Measurements from ENCODE around the gene C11orf68.

The C11orf68 gene

GRCh38 chr11:65944767-65945166 is 25.9 kb upstream of the C11orf68 start:
- Histone ChIP-seq H3K79me1 (ENCODE audit: low read depth, low read length) (no peaks in the 10 kb centered on the region), H3K18ac (ENCODE audit: low read length) (no peak overlapping the region), H3K27ac (replicated peaks; ENCODE audit: low read length) (peak overlapping the region; percentile 78), H3K4me3 (ENCODE audit: low read length in 2 of 2) (no peak overlapping the region), H3K23ac (ENCODE audit: low read depth, low read length, poor library complexity) (no peak overlapping the region), H2BK12ac (ENCODE audit: low read length) (no peak overlapping the region), H2AFZ (ENCODE audit: low read length) (peak overlapping the region; percentile 80), H4K91ac (ENCODE audit: low read depth, low read length, poor library complexity) (no peak overlapping the region), H2AK5ac (ENCODE audit: low read depth, low read length) (peak overlapping the region; percentile 1), H3K27me3 (ENCODE audit: control insufficient read depth in 3 of 3, insufficient read depth in 3 of 3, low read depth in 1 of 3, low read length in 3 of 3) (no peaks in the 10 kb centered on the region), H4K8ac (ENCODE audit: low read depth, low read length) (no peak overlapping the region), H3K36me3 (replicated peaks in 1 of 2; ENCODE audit: control insufficient read depth in 2 of 2, insufficient read depth in 2 of 2, low read length in 2 of 2) (peaks cover 0 to 2% of the 10 kb centered on the region in 2 donors), H2BK15ac (ENCODE audit: low read length) (no peak overlapping the region), H2BK5ac (ENCODE audit: low read length) (peak overlapping the region; percentile 13), H3K9ac (ENCODE audit: low read depth, low read length, poor library complexity) (no peak overlapping the region), H2BK120ac (ENCODE audit: low read depth, low read length) (no peak overlapping the region), H3K4me1 (ENCODE audit: control insufficient read depth in 2 of 2, insufficient read depth in 1 of 2, low read depth in 1 of 2, low read length in 2 of 2) (peaks cover 18% of the 10 kb centered on the region in 2 donors), H3K9me3 (replicated peaks in 1 of 2; ENCODE audit: control insufficient read depth in 2 of 2, insufficient read depth in 1 of 2, low read depth in 1 of 2, low read length in 2 of 2) (no peaks in the 10 kb centered on the region), H3K4ac (ENCODE audit: low read length) (no peak overlapping the region), H3K4me2 (ENCODE audit: insufficient read depth, low read length, poor library complexity, severe bottlenecking) (no peak overlapping the region), H3K14ac (ENCODE audit: low read length) (no peak overlapping the region)
- no CpG with 5 or more reads among the region's 8 CpGs for WGBS, 2 donors (ENCODE audit: extremely low coverage in 2 of 2, insufficient read length in 2 of 2, insufficient replicate concordance in 1 of 2)
- no peak for DNase-seq (ENCODE audit: low spot score)

- no peaks in the 10 kb centered on the region for H3K27me3 ChIP-seq (ENCODE audit: control insufficient read depth in 3 of 3, insufficient read depth in 3 of 3, low read depth in 1 of 3, low read length in 3 of 3)
- no peaks in the 10 kb centered on the region for H3K79me1 ChIP-seq (ENCODE audit: low read depth, low read length)
- no CpG with 5 or more reads among the region's 8 CpGs for WGBS, 2 donors (ENCODE audit: extremely low coverage in 2 of 2, insufficient read length in 2 of 2, insufficient replicate concordance in 1 of 2)
- H3K9me3 ChIP-seq (replicated peaks in 1 of 2; ENCODE audit: control insufficient read depth in 2 of 2, insufficient read depth in 1 of 2, low read depth in 1 of 2, low read length in 2 of 2), result no peaks in the 10 kb centered on the region
- H3K23ac ChIP-seq (ENCODE audit: low read depth, low read length, poor library complexity), result peak overlapping the region; percentile 55
- DNase-seq (ENCODE audit: low spot score), result no peak
- peaks cover 0 to 2% of the 10 kb centered on the region in 2 donors for H3K36me3 ChIP-seq (replicated peaks in 1 of 2; ENCODE audit: control insufficient read depth in 2 of 2, insufficient read depth in 2 of 2, low read length in 2 of 2)
- H3K27ac ChIP-seq (replicated peaks; ENCODE audit: low read length), result no peak overlapping the region
- peak overlapping the region; percentile 82 for H3K14ac ChIP-seq (ENCODE audit: low read length)
- no peak overlapping the region for H2BK5ac ChIP-seq (ENCODE audit: low read length)
- no peak overlapping the region for H2AK5ac ChIP-seq (ENCODE audit: low read depth, low read length)
- H3K4me2 ChIP-seq (ENCODE audit: insufficient read depth, low read length, poor library complexity, severe bottlenecking), result no peak overlapping the region
- H3K4ac ChIP-seq (ENCODE audit: low read length), result no peak overlapping the region
- no peak overlapping the region for H2AFZ ChIP-seq (ENCODE audit: low read length)
- peak overlapping the region; percentile 78 for H2BK15ac ChIP-seq (ENCODE audit: low read length)
- H3K4me3 ChIP-seq (ENCODE audit: low read length in 2 of 2), result no peak overlapping the region
- H2BK120ac ChIP-seq (ENCODE audit: low read depth, low read length), result peak overlapping the region; percentile 81
- no peak overlapping the region for H2BK12ac ChIP-seq (ENCODE audit: low read length)
- peak overlapping the region; percentile 57 for H3K18ac ChIP-seq (ENCODE audit: low read length)
- H3K4me1 ChIP-seq (ENCODE audit: control insufficient read depth in 2 of 2, insufficient read depth in 1 of 2, low read depth in 1 of 2, low read length in 2 of 2), result peaks cover 18% of the 10 kb centered on the region in 2 donors
- H4K8ac ChIP-seq (ENCODE audit: low read depth, low read length), result peak overlapping the region; percentile 82
- H4K91ac ChIP-seq (ENCODE audit: low read depth, low read length, poor library complexity), result no peak overlapping the region
- H3K9ac ChIP-seq (ENCODE audit: low read depth, low read length, poor library complexity), result no peak overlapping the region
These were observed 25.3 kb upstream of the C11orf68 start for GRCh38 chr11:65944191-65944590.

GRCh38 chr11:65942531-65942930 is 23.7 kb upstream of the C11orf68 start:
- Histone ChIP-seq H2BK12ac (ENCODE audit: low read length) (no peak overlapping the region), H3K9me3 (replicated peaks in 1 of 2; ENCODE audit: control insufficient read depth in 2 of 2, insufficient read depth in 1 of 2, low read depth in 1 of 2, low read length in 2 of 2) (no peaks in the 10 kb centered on the region), H3K23ac (ENCODE audit: low read depth, low read length, poor library complexity) (no peak overlapping the region), H3K27ac (replicated peaks; ENCODE audit: low read length) (no peak overlapping the region), H2AK5ac (ENCODE audit: low read depth, low read length) (no peak overlapping the region), H2BK120ac (ENCODE audit: low read depth, low read length) (no peak overlapping the region), H3K9ac (ENCODE audit: low read depth, low read length, poor library complexity) (no peak overlapping the region), H2BK5ac (ENCODE audit: low read length) (no peak overlapping the region), H3K79me1 (ENCODE audit: low read depth, low read length) (no peaks in the 10 kb centered on the region), H2AFZ (ENCODE audit: low read length) (no peak overlapping the region), H4K91ac (ENCODE audit: low read depth, low read length, poor library complexity) (no peak overlapping the region), H2BK15ac (ENCODE audit: low read length) (no peak overlapping the region), H3K36me3 (replicated peaks in 1 of 2; ENCODE audit: control insufficient read depth in 2 of 2, insufficient read depth in 2 of 2, low read length in 2 of 2) (no peaks in the 10 kb centered on the region), H3K4me3 (ENCODE audit: low read length in 2 of 2) (no peak overlapping the region), H3K27me3 (ENCODE audit: control insufficient read depth in 3 of 3, insufficient read depth in 3 of 3, low read depth in 1 of 3, low read length in 3 of 3) (no peaks in the 10 kb centered on the region), H4K8ac (ENCODE audit: low read depth, low read length) (peak overlapping the region; percentile 52), H3K4ac (ENCODE audit: low read length) (no peak overlapping the region), H3K4me1 (ENCODE audit: control insufficient read depth in 2 of 2, insufficient read depth in 1 of 2, low read depth in 1 of 2, low read length in 2 of 2) (peaks cover 18 to 22% of the 10 kb centered on the region in 2 donors), H3K18ac (ENCODE audit: low read length) (no peak overlapping the region), H3K14ac (ENCODE audit: low read length) (no peak overlapping the region), H3K4me2 (ENCODE audit: insufficient read depth, low read length, poor library complexity, severe bottlenecking) (no peak overlapping the region)
- WGBS, 2 donors (ENCODE audit: extremely low coverage in 2 of 2, insufficient read length in 2 of 2, insufficient replicate concordance in 1 of 2), result no CpG with 5 or more reads among the region's 7 CpGs
- no peak for DNase-seq (ENCODE audit: low spot score)

GRCh38 chr11:65941720-65942310 is 23.0 kb upstream of the C11orf68 start:
- Histone ChIP-seq H3K14ac (ENCODE audit: low read length) (no peak overlapping the region), H3K79me1 (ENCODE audit: low read depth, low read length) (no peaks in the 10 kb centered on the region), H3K4me3 (ENCODE audit: low read length in 2 of 2) (no peak overlapping the region), H2BK12ac (ENCODE audit: low read length) (no peak overlapping the region), H2BK5ac (ENCODE audit: low read length) (no peak overlapping the region), H2BK120ac (ENCODE audit: low read depth, low read length) (no peak overlapping the region), H4K91ac (ENCODE audit: low read depth, low read length, poor library complexity) (no peak overlapping the region), H2AK5ac (ENCODE audit: low read depth, low read length) (no peak overlapping the region), H3K4me1 (ENCODE audit: control insufficient read depth in 2 of 2, insufficient read depth in 1 of 2, low read depth in 1 of 2, low read length in 2 of 2) (peaks cover 16 to 23% of the 10 kb centered on the region in 2 donors), H4K8ac (ENCODE audit: low read depth, low read length) (no peak overlapping the region), H3K9me3 (replicated peaks in 1 of 2; ENCODE audit: control insufficient read depth in 2 of 2, insufficient read depth in 1 of 2, low read depth in 1 of 2, low read length in 2 of 2) (no peaks in the 10 kb centered on the region), H3K18ac (ENCODE audit: low read length) (no peak overlapping the region), H2AFZ (ENCODE audit: low read length) (peak overlapping the region; percentile 58), H3K4me2 (ENCODE audit: insufficient read depth, low read length, poor library complexity, severe bottlenecking) (no peak overlapping the region), H3K23ac (ENCODE audit: low read depth, low read length, poor library complexity) (no peak overlapping the region), H3K9ac (ENCODE audit: low read depth, low read length, poor library complexity) (no peak overlapping the region), H3K36me3 (replicated peaks in 1 of 2; ENCODE audit: control insufficient read depth in 2 of 2, insufficient read depth in 2 of 2, low read length in 2 of 2) (no peaks in the 10 kb centered on the region), H3K27ac (replicated peaks; ENCODE audit: low read length) (no peak overlapping the region), H3K27me3 (ENCODE audit: control insufficient read depth in 3 of 3, insufficient read depth in 3 of 3, low read depth in 1 of 3, low read length in 3 of 3) (no peaks in the 10 kb centered on the region), H3K4ac (ENCODE audit: low read length) (no peak overlapping the region), H2BK15ac (ENCODE audit: low read length) (no peak overlapping the region)
- no CpG with 5 or more reads among the region's 9 CpGs for WGBS, 2 donors (ENCODE audit: extremely low coverage in 2 of 2, insufficient read length in 2 of 2, insufficient replicate concordance in 1 of 2)
- DNase-seq (ENCODE audit: low spot score), result no peak
